Measurements from ENCODE around the gene GJA1.

- TF ChIP-seq CTCF (conservative IDR thresholded peaks at IDR 0.05; ENCODE audit: low read depth, low read length) (no peak), EZH2 (IDR thresholded peaks at IDR 0.05; ENCODE audit: low read length, unreplicated experiment) (no peak), EZH2phosphoT487 (IDR thresholded peaks at IDR 0.05; ENCODE audit: borderline replicate concordance, low read length) (no peak)
These were observed 13.9 kb downstream of the GJA1 start for GRCh38 chr6:121449331-121449730.

Measured in PC-3 (cell line).